Ectodermal cell (in vitro differentiated cells): Measurements from ENCODE around the gene CECR2.
A peak's percentile ranks its signal among the peaks of the same experiment; 100 is the strongest.
"Not testable (repeated sequence)": the region's sequence is repeated elsewhere in the genome, so short reads cannot be mapped to it uniquely, and the experiment has no call there.

ENCODE experiments used
- H3K27ac ChIP-seq: 2 replicates; pipeline ENCODE4 v1.7.0; 2013; ENCODE audit warnings: mild to moderate bottlenecking, low read depth, low read length; ENCODE audit not compliant: insufficient read depth, poor library complexity, severe bottlenecking
- H3K27me3 ChIP-seq: 2 replicates; pipeline ENCODE4 v1.7.0; 2013; ENCODE audit warnings: mild to moderate bottlenecking, low read length; ENCODE audit not compliant: insufficient read depth, control insufficient read depth, poor library complexity, severe bottlenecking
- H3K36me3 ChIP-seq: one replicate; pipeline ENCODE4 v1.7.0; 2013; ENCODE audit warnings: low read length; ENCODE audit not compliant: control insufficient read depth, insufficient read depth
- H3K4me1 ChIP-seq: one replicate; pipeline ENCODE4 v1.7.0; 2013; ENCODE audit warnings: low read length; ENCODE audit not compliant: control insufficient read depth, insufficient read depth
- H3K4me3 ChIP-seq: 2 replicates; pipeline ENCODE4 v1.7.0; 2013; ENCODE audit warnings: low read depth, low read length, control low read depth; ENCODE audit not compliant: insufficient read depth
- H3K9me3 ChIP-seq: 2 replicates; pipeline ENCODE4 v1.7.0; 2013; ENCODE audit warnings: mild to moderate bottlenecking, low read length, moderate library complexity; ENCODE audit not compliant: control insufficient read depth
- WGBS, 2 experiments: methylation state at CpG; one replicate each; pipeline ENCODE4 v1.1.7; 2013; ENCODE audit warnings: missing lambda C conversion rate in 2 of 2; 5-methylcytosine and 5-hydroxymethylcytosine counted together

CECR2 gene

DNA sequence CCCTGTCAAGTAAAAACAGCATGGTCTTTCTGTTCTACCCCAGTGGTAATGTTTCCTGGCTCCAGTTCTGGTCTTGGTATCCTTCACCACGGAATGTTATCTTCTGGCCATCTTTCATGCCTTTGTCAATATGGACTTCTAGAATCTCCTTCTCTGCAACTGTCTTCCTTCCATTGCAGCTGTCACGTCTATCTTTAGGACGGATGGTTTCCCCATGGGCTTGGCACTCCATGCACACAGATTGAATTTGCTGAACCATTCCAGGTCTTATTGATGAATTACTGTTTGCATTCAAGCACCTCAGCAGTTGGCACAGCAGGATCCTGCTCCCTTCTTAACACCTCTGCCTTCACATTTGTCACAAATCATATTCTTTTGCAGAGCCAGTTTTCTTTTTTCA, 149.1 kb downstream of the CECR2 start:
- WGBS, 2 experiments: 90 to 91% methylated on average over 3 of the region's 3 CpGs

DNA sequence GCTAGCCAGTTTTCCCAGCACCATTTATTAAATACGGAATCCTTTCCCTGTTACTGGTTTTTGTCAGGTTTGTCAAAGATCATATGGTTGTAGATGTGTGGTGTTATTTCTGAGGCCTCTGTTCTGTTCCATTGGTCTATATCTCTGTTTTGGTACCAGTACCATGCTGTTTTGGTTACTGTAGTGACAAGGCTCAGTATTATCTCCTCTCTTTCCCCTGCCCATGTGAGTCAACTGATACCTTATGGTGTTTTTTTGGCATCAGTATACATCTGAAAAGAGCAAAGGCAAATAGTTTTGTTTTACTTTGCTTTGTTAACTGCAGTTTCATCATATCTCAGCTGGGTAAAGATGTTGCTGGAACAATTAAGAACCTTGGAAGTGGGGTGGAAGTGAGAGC, 152.7 kb downstream of the CECR2 start:
- not testable (repeated sequence) for H3K27ac ChIP-seq, H3K27me3 ChIP-seq, H3K4me3 ChIP-seq, H3K4me1 ChIP-seq, H3K9me3 ChIP-seq
- peaks cover 19% of the 10 kb centered on the region for H3K36me3 ChIP-seq
- WGBS, 2 experiments: no CpG with 5 or more reads among the region's 1 CpG

More for the DNA sequence above, 149.1 kb downstream of the CECR2 start:
- Histone ChIP-seq H3K9me3 (no peaks in the 10 kb centered on the region), H3K4me3 (no peak overlapping the region), H3K27ac (no peak overlapping the region), H3K27me3 (no peaks in the 10 kb centered on the region), H3K36me3 (peaks cover 14% of the 10 kb centered on the region), H3K4me1 (no peaks in the 10 kb centered on the region)

DNA sequence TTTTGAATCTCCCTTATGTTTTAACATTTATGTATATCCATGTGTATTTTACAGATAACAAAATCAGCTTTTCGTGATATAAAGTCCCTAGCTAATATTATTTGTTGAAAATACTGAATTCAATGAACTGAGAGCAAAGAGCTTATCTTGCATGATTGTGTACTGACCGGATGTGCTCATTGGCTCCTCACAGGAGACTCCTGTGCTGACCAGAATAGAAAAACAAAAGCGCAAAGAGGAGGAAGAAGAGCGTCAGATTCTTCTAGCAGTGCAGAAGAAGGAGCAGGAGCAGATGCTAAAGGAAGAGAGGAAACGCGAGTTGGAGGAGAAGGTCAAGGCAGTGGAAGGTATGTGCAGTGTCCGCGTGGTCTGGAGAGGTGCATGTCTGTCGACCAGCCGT, 154.7 kb downstream of the CECR2 start:
- H3K36me3 ChIP-seq: peaks cover 19% of the 10 kb centered on the region
- WGBS, 2 experiments: 96% methylated on average over 9 to 10 of the region's 10 CpGs
- no peak overlapping the region for H3K27ac ChIP-seq
- H3K4me1 ChIP-seq: no peaks in the 10 kb centered on the region
- no peaks in the 10 kb centered on the region for H3K27me3 ChIP-seq
- H3K9me3 ChIP-seq: no peaks in the 10 kb centered on the region
- no peak overlapping the region for H3K4me3 ChIP-seq

DNA sequence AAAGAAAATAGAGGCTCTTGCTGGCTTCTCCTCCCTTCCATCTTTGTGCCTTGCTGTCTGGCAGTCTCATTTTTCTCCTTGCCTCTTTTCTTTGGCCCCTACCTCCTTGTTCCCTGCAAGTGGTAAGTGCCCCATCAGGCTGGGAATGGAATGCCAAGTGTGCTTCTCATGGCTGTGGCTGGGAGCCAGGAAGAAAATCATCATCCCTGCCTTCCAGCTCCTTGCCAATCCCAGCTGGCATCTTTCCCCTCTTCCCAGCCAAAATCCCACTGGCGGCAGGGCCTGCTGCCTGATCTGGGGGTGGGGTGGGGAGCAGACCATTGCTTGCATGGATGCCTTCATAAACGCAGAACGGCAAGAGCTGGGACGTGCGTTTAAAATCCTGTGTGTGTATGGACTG, 167.0 kb downstream of the CECR2 start:
- Histone ChIP-seq H3K27me3 (no peaks in the 10 kb centered on the region), H3K9me3 (no peaks in the 10 kb centered on the region), H3K27ac (no peak overlapping the region), H3K36me3 (peaks cover 31% of the 10 kb centered on the region), H3K4me1 (no peaks in the 10 kb centered on the region), H3K4me3 (no peak overlapping the region)
- 95% methylated on average over 5 of the region's 5 CpGs for WGBS, 2 experiments

DNA sequence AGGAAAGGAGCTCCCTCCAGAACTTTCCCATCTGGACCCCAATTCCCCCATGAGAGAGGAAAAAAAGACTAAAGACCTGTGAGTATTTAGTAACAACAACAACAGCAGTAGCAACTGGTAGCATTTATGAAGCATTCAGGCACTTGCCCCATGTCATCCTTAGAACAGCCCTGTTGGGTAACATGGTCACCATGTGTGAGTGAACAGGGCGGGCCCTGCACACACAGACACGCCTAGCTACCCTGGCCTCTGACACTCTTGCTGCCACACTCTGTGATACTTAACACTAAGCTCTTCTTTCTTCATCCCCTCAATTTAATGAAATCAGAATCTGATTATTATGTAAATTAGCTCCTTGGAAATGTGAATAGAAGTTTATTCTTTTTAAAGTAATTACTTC, 167.9 kb downstream of the CECR2 start:
- no peaks in the 10 kb centered on the region for H3K4me1 ChIP-seq
- H3K4me3 ChIP-seq: no peak overlapping the region
- WGBS, 2 experiments: 88 to 94% methylated on average over 2 of the region's 2 CpGs
- H3K9me3 ChIP-seq: no peaks in the 10 kb centered on the region
- H3K36me3 ChIP-seq: peaks cover 40% of the 10 kb centered on the region
- peak overlapping the region; percentile 26 for H3K27ac ChIP-seq
- no peaks in the 10 kb centered on the region for H3K27me3 ChIP-seq

DNA sequence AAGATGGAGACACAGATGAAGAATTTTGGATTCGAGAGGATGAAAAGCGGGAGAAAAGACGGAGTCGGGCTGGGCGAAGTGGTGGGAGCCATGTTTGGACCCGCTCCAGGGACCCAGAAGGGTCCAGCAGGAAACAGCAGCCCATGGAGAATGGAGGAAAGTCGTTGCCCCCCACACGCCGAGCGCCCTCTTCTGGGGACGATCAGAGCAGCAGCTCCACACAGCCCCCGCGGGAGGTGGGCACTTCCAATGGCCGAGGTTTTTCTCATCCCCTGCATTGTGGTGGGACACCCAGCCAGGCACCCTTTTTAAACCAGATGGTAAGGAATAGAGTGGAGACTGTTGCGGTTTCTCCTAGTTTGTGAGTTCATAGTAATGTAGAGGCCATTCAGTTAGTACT, 171.2 kb downstream of the CECR2 start:
- no peaks in the 10 kb centered on the region for H3K27me3 ChIP-seq
- H3K9me3 ChIP-seq: no peaks in the 10 kb centered on the region
- peaks cover 48% of the 10 kb centered on the region for H3K36me3 ChIP-seq
- whole genome bisulfite sequencing, 2 experiments: 91 to 92% methylated on average over 15 of the region's 15 CpGs
- H3K27ac ChIP-seq: no peak overlapping the region
- H3K4me1 ChIP-seq: no peaks in the 10 kb centered on the region
- no peak overlapping the region for H3K4me3 ChIP-seq

DNA sequence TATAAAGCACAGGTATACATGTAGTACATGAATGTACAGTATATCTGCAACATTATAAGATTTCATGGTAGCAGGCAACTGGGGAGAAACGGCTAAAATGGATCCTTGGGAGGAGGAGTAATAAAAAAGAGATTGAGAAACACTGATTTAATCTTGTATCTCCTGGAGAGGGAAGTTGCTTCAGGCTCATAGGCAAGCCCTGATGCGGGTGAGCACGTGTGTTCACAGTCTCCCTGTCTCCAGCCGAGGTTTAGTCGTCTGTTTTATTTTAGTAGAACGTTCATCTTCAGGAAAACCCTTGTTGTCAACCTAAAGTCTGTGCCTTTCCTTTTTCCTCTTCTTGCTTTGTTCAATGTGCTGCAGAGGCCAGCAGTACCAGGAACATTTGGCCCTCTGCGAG, 172.2 kb downstream of the CECR2 start:
- Histone ChIP-seq H3K36me3 (peaks cover 46% of the 10 kb centered on the region), H3K4me1 (no peaks in the 10 kb centered on the region), H3K27me3 (no peaks in the 10 kb centered on the region), H3K4me3 (no peak overlapping the region), H3K27ac (no peak overlapping the region), H3K9me3 (no peaks in the 10 kb centered on the region)
- 95 to 96% methylated on average over 7 of the region's 7 CpGs for WGBS, 2 experiments

DNA sequence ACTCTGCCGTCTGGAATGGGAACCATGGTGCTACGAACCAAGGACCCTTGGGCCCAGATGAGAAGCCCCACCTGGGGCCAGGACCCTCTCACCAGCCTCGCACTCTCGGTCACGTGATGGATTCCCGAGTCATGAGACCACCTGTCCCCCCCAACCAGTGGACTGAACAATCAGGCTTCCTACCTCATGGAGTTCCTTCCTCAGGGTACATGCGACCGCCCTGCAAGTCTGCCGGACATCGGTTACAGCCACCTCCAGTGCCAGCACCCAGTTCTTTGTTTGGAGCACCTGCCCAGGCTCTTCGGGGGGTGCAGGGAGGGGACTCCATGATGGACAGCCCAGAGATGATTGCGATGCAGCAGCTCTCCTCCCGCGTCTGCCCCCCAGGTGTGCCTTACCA, 173.2 kb downstream of the CECR2 start:
- Histone ChIP-seq H3K4me1 (no peaks in the 10 kb centered on the region), H3K9me3 (no peaks in the 10 kb centered on the region), H3K27ac (no peak overlapping the region), H3K36me3 (peaks cover 37% of the 10 kb centered on the region), H3K27me3 (no peaks in the 10 kb centered on the region), H3K4me3 (no peak overlapping the region)
- WGBS, 2 experiments: 96 to 97% methylated on average over 14 of the region's 14 CpGs

DNA sequence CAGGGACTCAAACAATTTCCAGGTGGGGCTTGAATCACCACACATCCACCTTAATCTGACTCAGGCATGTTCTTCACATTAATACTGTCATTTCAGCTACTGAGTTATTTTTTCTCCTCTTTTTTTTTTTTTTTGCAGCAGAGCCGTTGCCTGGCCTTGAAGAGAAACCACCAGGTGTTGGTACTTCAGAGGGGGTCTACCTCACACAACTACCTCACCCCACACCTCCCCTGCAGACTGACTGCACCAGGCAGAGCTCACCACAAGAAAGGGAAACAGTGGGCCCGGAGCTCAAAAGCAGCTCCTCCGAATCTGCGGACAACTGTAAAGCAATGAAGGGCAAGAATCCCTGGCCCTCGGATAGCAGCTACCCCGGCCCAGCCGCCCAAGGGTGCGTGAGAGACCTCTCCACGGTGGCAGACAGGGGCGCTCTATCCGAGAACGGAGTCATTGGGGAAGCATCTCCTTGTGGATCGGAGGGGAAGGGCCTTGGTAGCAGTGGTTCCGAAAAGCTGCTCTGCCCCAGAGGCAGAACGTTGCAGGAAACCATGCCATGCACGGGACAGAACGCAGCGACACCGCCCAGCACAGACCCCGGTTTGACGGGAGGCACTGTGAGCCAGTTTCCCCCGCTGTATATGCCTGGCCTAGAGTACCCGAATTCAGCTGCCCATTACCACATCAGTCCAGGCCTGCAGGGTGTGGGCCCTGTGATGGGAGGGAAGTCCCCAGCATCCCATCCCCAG, 178.9 kb downstream of the CECR2 start:
- no peak overlapping the region for H3K27ac ChIP-seq
- peaks cover 43% of the 10 kb centered on the region for H3K36me3 ChIP-seq
- H3K4me1 ChIP-seq: no peaks in the 10 kb centered on the region
- H3K9me3 ChIP-seq: no peaks in the 10 kb centered on the region
- H3K4me3 ChIP-seq: no peak overlapping the region
- WGBS, 2 experiments: 94 to 96% methylated on average over 23 of the region's 23 CpGs
- no peaks in the 10 kb centered on the region for H3K27me3 ChIP-seq

DNA sequence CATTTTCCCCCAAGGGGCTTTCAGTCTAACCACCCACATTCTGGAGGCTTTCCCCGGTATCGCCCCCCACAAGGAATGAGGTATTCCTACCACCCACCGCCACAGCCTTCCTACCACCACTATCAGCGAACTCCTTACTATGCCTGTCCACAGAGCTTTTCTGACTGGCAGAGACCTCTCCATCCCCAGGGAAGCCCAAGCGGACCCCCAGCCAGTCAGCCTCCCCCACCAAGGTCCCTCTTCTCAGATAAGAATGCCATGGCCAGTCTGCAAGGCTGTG, 179.4 kb downstream of the CECR2 start:
- no peak overlapping the region for H3K4me3 ChIP-seq
- H3K4me1 ChIP-seq: no peaks in the 10 kb centered on the region
- H3K27me3 ChIP-seq: no peaks in the 10 kb centered on the region
- H3K27ac ChIP-seq: no peak overlapping the region
- peaks cover 46% of the 10 kb centered on the region for H3K36me3 ChIP-seq
- no peaks in the 10 kb centered on the region for H3K9me3 ChIP-seq
- 95% methylated on average over 5 of the region's 5 CpGs for WGBS, 2 experiments

DNA sequence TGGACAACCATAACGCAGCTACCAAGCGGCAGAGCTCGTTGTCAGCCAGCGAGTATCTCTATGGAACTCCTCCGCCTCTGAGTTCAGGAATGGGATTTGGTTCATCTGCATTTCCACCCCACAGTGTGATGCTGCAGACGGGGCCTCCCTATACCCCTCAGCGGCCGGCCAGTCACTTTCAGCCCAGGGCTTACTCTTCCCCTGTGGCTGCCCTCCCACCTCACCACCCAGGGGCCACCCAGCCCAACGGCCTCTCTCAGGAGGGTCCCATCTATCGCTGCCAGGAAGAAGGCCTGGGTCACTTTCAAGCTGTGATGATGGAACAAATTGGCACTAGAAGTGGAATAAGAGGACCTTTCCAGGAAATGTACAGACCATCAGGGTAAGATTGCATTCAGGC, 179.9 kb downstream of the CECR2 start:
- Histone ChIP-seq H3K27me3 (no peaks in the 10 kb centered on the region), H3K4me3 (no peak overlapping the region), H3K36me3 (peaks cover 45% of the 10 kb centered on the region), H3K4me1 (no peaks in the 10 kb centered on the region), H3K27ac (no peak overlapping the region), H3K9me3 (no peaks in the 10 kb centered on the region)
- 95 to 97% methylated on average over 10 of the region's 10 CpGs for WGBS, 2 experiments
